ENCODE results near the gene PSMB3. TPM values are rescaled to one million over a fixed set of nuclear protein-coding genes. Genes with fewer than 3 reads are reported as not detected.

Gene PSMB3
- total RNA-seq, 2 experiments from 2014 or later: 246 to 303 TPM

GRCh38 chr17:38809828-38810227 lies 57.3 kb downstream of the PSMB3 start:
- Mint-ChIP-seq H3K27me3 (no peaks in the 10 kb centered on the region), H3K4me1 (no peaks in the 10 kb centered on the region), H3K4me3 (no peak overlapping the region), H3K36me3 (peaks cover 42% of the 10 kb centered on the region), H3K9me3 (ENCODE audit: low read depth) (no peaks in the 10 kb centered on the region), H3K27ac (no peak overlapping the region)
- CTCF ChIA-PET: no interaction called here
- ATAC-seq (no peak), DNase-seq (no peak)

Small RNAs within 50 kb of the gene (microRNA-seq; reads per million reads assigned to microRNA genes)
- gene MIR4726: 3.0 reads per million

Other genes with a start within 250 kb of the PSMB3 start
- under 1 TPM; 0.26 to 0.30 TPM for gene SRCIN1, start 146.8 kb upstream of the PSMB3 start, total RNA-seq
- 10 to 100 TPM; 10.4 to 20.1 TPM for gene EPOP, start 77.8 kb upstream of the PSMB3 start, total RNA-seq
- 100 to 1,000 TPM; 223 to 247 TPM for gene MLLT6, start 47.5 kb upstream of the PSMB3 start, total RNA-seq
- 10 to 100 TPM; 51.3 to 54.3 TPM for gene CISD3, start 22.4 kb upstream of the PSMB3 start, total RNA-seq
- gene PCGF2, start 4.4 kb upstream of the PSMB3 start, total RNA-seq: 1 to 10 TPM; 2.1 to 2.5 TPM
- 10 to 100 TPM; 37.6 TPM for gene PIP4K2B, start 46.8 kb downstream of the PSMB3 start, total RNA-seq
- gene CWC25, start 72.6 kb downstream of the PSMB3 start, total RNA-seq: 10 to 100 TPM; 28.7 to 33.0 TPM
- 1,000 to 10,000 TPM in 1 of 2 experiments, 100 to 1,000 TPM in 1; 831 to 1,130 TPM for gene RPL23, start 101.0 kb downstream of the PSMB3 start, total RNA-seq
- 100 to 1,000 TPM; 208 to 239 TPM for gene LASP1, start 117.3 kb downstream of the PSMB3 start, total RNA-seq
- under 1 TPM in 1 of 2 experiments, not detected in 1; 0.18 TPM for gene FBXO47, start 214.7 kb downstream of the PSMB3 start, total RNA-seq

Measured in activated CD8-positive, alpha-beta memory T cell treated with anti-CD3 and anti-CD28 coated beads, Interleukin-2, amount 10 ng/mL, durations not matched to agents 7 days and 5 days (primary cell).